PC-3 (cell line): ENCODE measurements around the gene PIAS1. TPM values are rescaled to one million over a fixed set of nuclear protein-coding genes. Genes with fewer than 3 reads are reported as not detected.

Experiments
- ATAC-seq: fragments of 200-7000 bp; cut with Tn5 transposase; 2 replicates; pipeline ENCODE4 v1.9.1; 2020; ENCODE audit warnings: mild to moderate bottlenecking, moderate library complexity
- BruUV-seq: library from RNA; stranded (reverse); fragments of 400-500 nt; replicated peaks from 2 replicates; lab custom pipeline; 2021; lab: Mats Ljungman, UMichigan
- CTCF ChIA-PET: fragments of 300-600 bp; sonication (Branson Sonifier 250); formaldehyde crosslinking; loops from one replicate; lab custom pipeline; 2022; ENCODE audit warnings: antibody characterized with exemption; lab: Charles Lee
- POLR2A ChIA-PET: fragments of 300-600 bp; sonication (Branson Sonifier 250); formaldehyde crosslinking; loops from one replicate; lab custom pipeline; 2022; ENCODE audit warnings: antibody characterized with exemption; ENCODE audit not compliant: unreplicated experiment; lab: Charles Lee
- DNase-seq: peaks from one replicate; pipeline ENCODE4 v3.0.0-alpha.2; 2015
- H2AFZ ChIP-seq: fragments of 300-600 bp; sonication (generic); 2 replicates; pipeline ENCODE4 v1.6.0; 2016; ENCODE audit warnings: antibody characterized with exemption, low read length
- H3F3A ChIP-seq: fragments of 300-600 bp; sonication (generic); one replicate; pipeline ENCODE4 v1.6.0; 2017; ENCODE audit warnings: antibody characterized with exemption, low read length, control low read depth, mild to moderate bottlenecking; ENCODE audit not compliant: unreplicated experiment
- H3K27ac ChIP-seq: fragments of 300-600 bp; sonication (generic); 2 replicates; pipeline ENCODE4 v1.5.1; 2016; ENCODE audit warnings: mild to moderate bottlenecking, low read length
- H3K27me3 ChIP-seq: fragments of 300-600 bp; sonication (generic); 2 replicates; pipeline ENCODE4 v1.6.1; 2016; ENCODE audit warnings: low read length, mixed read lengths
- H3K36me3 ChIP-seq: fragments of 300-600 bp; sonication (generic); 2 replicates; pipeline ENCODE4 v1.6.1; 2016; ENCODE audit warnings: low read depth, mixed run types, low read length, mixed read lengths
- H3K4me1 ChIP-seq: fragments of 300-600 bp; sonication (generic); 2 replicates; pipeline ENCODE4 v1.5.1; 2016; ENCODE audit warnings: low read length; ENCODE audit not compliant: insufficient read depth
- H3K4me2 ChIP-seq: fragments of 300-600 bp; sonication (generic); 2 replicates; pipeline ENCODE4 v1.6.0; 2016; ENCODE audit warnings: low read length
- H3K4me3 ChIP-seq: fragments of 300-600 bp; sonication (generic); 2 replicates; pipeline ENCODE4 v1.5.1; 2016; ENCODE audit warnings: mild to moderate bottlenecking, low read length, mixed read lengths
- H3K79me2 ChIP-seq: fragments of 300-600 bp; sonication (generic); 2 replicates; pipeline ENCODE4 v1.6.1; 2017; ENCODE audit warnings: low read length, mixed read lengths
- H3K9ac ChIP-seq: fragments of 300-600 bp; sonication (generic); 2 replicates; pipeline ENCODE4 v1.6.0; 2016; ENCODE audit warnings: mild to moderate bottlenecking, low read length
- H3K9me2 ChIP-seq: fragments of 300-600 bp; sonication (generic); replicated peaks from 2 replicates; pipeline ENCODE4 v1.6.1; 2016; ENCODE audit warnings: mixed run types, low read length, mixed read lengths
- H3K9me3 ChIP-seq: fragments of 300-600 bp; sonication (generic); 2 replicates; pipeline ENCODE4 v1.6.1; 2016; ENCODE audit warnings: low read length, mixed read lengths
- H4K20me1 ChIP-seq: fragments of 300-600 bp; sonication (generic); 2 replicates; pipeline ENCODE4 v1.6.1; 2016; ENCODE audit warnings: low read length, mixed read lengths
- EZH2 ChIP-seq: fragments of 300-600 bp; sonication (generic); IDR thresholded peaks from one replicate; pipeline ENCODE4 v1.6.1; 2017; ENCODE audit warnings: antibody characterized with exemption, mild to moderate bottlenecking, low read length; ENCODE audit not compliant: unreplicated experiment
- EZH2phosphoT487 ChIP-seq: fragments of 300-600 bp; sonication (generic); IDR thresholded peaks from 2 replicates; pipeline ENCODE4 v1.6.1; 2018; ENCODE audit warnings: mild to moderate bottlenecking, antibody characterized with exemption, low read length, borderline replicate concordance
- intact Hi-C: fragments of 100-400 bp; cut with micrococcal nuclease; formaldehyde crosslinking; loops from 2 replicates; pipeline ENCODE4 v1.9.0; 2023
- total RNA-seq: library from RNA; depleted of rRNA; stranded (reverse); fragments of >200 nt; gene quantifications from 2 replicates; pipeline ENCODE4 v1.2.3, GENCODE V29; 2014
- TF ChIP-seq, protein P1 (sequence below): fragments of 300-600 bp; sonication (generic); conservative IDR thresholded peaks from 2 replicates; pipeline ENCODE4 v1.5.1; 2017; ENCODE audit warnings: antibody characterized with exemption, low read depth, mild to moderate bottlenecking, low read length

PIAS1 gene
- total RNA-seq, 1 experiment from 2014 or later = 21.9 TPM

DNA sequence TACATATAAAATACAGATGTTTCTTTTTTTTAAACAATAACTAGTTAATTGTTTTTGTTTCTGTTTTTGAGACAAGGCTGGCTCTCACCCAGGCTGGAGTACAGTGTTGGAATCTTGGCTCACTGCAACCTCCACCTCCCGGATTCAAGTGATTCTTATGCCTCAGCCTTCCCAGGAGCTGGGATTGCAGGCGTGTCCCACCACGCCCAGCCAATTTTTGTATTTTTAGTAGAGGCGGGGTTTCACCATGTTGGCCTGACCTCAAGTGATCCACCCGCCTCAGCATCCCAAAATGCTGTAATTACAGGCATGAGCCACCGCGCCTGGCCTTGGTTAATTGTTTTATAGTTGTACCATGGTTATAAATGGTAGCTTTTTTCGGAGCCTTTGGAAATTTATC is 72.3 kb downstream of the PIAS1 start:
- CTCF ChIA-PET = no interaction called here
- H3K27ac ChIP-seq = no peak overlapping the region
- POLR2A ChIA-PET = interaction anchor here (0.6 kb wide), 1 partner anchor 961 kb away, joined by 3 read pairs; no protein-coding TSS in a partner anchor

DNA sequence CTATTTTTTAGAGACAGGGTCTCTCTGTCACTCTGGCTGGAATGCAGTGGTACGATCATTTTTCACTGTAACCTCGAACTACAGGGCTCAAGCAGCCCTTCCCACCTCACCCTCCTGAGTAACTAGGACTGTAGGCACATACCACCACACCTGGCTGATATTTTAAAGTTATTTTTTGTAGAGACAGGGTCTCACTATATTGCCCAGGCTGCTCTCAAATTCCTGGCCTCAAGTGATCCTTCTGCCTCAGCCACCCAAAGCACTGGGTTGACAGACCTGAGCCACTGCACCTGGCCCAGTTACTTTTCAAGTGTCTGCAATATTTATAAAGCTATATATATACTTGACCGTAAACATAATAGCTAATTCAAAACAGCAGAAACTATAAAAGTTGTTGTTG is 75.0 kb downstream of the PIAS1 start:
- no peak for ATAC-seq

More for the DNA sequence above, 72.3 kb downstream of the PIAS1 start:
- no peak for DNase-seq
- no peaks in the 10 kb centered on the region for H3K27me3 ChIP-seq
- intact Hi-C loops = no loop called here
- no peak overlapping the region for H2AFZ ChIP-seq
- no peak for TF ChIP-seq EZH2
- TF ChIP-seq, protein P1, sequence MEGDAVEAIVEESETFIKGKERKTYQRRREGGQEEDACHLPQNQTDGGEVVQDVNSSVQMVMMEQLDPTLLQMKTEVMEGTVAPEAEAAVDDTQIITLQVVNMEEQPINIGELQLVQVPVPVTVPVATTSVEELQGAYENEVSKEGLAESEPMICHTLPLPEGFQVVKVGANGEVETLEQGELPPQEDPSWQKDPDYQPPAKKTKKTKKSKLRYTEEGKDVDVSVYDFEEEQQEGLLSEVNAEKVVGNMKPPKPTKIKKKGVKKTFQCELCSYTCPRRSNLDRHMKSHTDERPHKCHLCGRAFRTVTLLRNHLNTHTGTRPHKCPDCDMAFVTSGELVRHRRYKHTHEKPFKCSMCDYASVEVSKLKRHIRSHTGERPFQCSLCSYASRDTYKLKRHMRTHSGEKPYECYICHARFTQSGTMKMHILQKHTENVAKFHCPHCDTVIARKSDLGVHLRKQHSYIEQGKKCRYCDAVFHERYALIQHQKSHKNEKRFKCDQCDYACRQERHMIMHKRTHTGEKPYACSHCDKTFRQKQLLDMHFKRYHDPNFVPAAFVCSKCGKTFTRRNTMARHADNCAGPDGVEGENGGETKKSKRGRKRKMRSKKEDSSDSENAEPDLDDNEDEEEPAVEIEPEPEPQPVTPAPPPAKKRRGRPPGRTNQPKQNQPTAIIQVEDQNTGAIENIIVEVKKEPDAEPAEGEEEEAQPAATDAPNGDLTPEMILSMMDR = no peak
- no peak for TF ChIP-seq EZH2phosphoT487
- H3K79me2 ChIP-seq = 0 out of 2 replicates have a peak, but pooled peaks cover 9% of the 10 kb centered on the region
- ATAC-seq = no peak
- no peaks in the 10 kb centered on the region for H3K36me3 ChIP-seq
- no peak overlapping the region for H3K4me2 ChIP-seq
- H3K9me3 ChIP-seq = no peaks in the 10 kb centered on the region
- H3K9ac ChIP-seq = no peak overlapping the region
- no peaks in the 10 kb centered on the region for H3K4me1 ChIP-seq
- H3F3A ChIP-seq = no peaks in the 10 kb centered on the region
- H3K9me2 ChIP-seq = no peaks in the 10 kb centered on the region
- BruUV-seq = no TSS peak
- no peak overlapping the region for H3K4me3 ChIP-seq
- H4K20me1 ChIP-seq = no peaks in the 10 kb centered on the region

DNA sequence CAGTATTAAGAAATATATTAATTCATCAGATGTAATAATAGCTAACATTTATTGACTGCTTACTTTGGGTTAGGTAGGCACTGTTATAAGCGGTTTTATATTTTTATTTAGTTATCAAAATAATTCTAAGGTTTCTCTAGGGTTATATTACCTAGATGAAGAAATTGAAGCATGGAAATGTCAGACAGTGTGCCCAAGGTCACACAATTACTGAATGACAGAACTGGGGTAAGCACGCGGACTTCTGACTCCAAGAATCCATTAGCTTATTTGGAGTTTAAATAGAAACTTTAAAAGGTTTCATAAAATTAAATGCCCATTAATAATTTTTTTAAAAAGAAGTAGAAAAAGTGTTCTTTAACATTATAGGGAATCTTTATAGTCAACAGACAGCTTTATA is 76.7 kb downstream of the PIAS1 start:
- ATAC-seq = no peak
- 0 out of 2 replicates have a peak, but pooled peaks cover under 1% of the 10 kb centered on the region for H3K79me2 ChIP-seq

More for the DNA sequence above, 75.0 kb downstream of the PIAS1 start:
- Histone ChIP-seq H3K9ac (no peak overlapping the region), H3K4me2 (no peak overlapping the region), H3K36me3 (no peaks in the 10 kb centered on the region), H3K9me3 (no peaks in the 10 kb centered on the region), H3F3A (peaks cover 4% of the 10 kb centered on the region), H3K4me1 (no peaks in the 10 kb centered on the region), H4K20me1 (no peaks in the 10 kb centered on the region), H2AFZ (no peak overlapping the region), H3K27me3 (no peaks in the 10 kb centered on the region), H3K27ac (no peak overlapping the region), H3K4me3 (no peak overlapping the region), H3K9me2 (no peaks in the 10 kb centered on the region), H3K79me2 (0 out of 2 replicates have a peak, but pooled peaks cover 6% of the 10 kb centered on the region)
- TF ChIP-seq, protein P1 = no peak
- no peak for TF ChIP-seq EZH2phosphoT487
- TF ChIP-seq EZH2 = no peak
- intact Hi-C loops = no loop called here
- CTCF ChIA-PET = no interaction called here
- no peak for DNase-seq
- POLR2A ChIA-PET = no interaction called here
- BruUV-seq = no TSS peak

More for the DNA sequence above, 76.7 kb downstream of the PIAS1 start:
- Histone ChIP-seq H4K20me1 (no peaks in the 10 kb centered on the region), H3K27me3 (no peaks in the 10 kb centered on the region), H3K4me3 (no peak overlapping the region), H3K4me2 (no peak overlapping the region), H3K9me2 (no peaks in the 10 kb centered on the region), H3K27ac (no peak overlapping the region), H2AFZ (no peak overlapping the region), H3K9me3 (no peaks in the 10 kb centered on the region), H3K36me3 (no peaks in the 10 kb centered on the region), H3K9ac (no peak overlapping the region), H3F3A (peaks cover 4% of the 10 kb centered on the region), H3K4me1 (no peaks in the 10 kb centered on the region)
- DNase-seq = no peak
- intact Hi-C loops = no loop called here
- TF ChIP-seq, protein P1 = no peak
- TF ChIP-seq EZH2 (no peak), EZH2phosphoT487 (no peak)
- no TSS peak for BruUV-seq
- ChIA-PET POLR2A (interaction anchor here (0.5 kb wide), 1 partner anchor 133 kb away, joined by 3 read pairs; no protein-coding TSS in a partner anchor), CTCF (no interaction called here)
